ENCODE data around the gene PPARGC1A.

GRCh38 chr4:23881052-23881501 lies 8.8 kb downstream of the PPARGC1A start:
- TF ChIP-seq TAF1 (IDR thresholded peaks at IDR 0.05; ENCODE audit: borderline replicate concordance, low read depth, low read length), result no peak
- TF ChIP-seq CTCF (IDR thresholded peaks at IDR 0.05 in 2 of 3, conservative IDR thresholded peaks at IDR 0.05 in 1 of 3; ENCODE audit: control insufficient read depth in 2 of 3, extremely low read depth in 1 of 3, insufficient read depth in 1 of 3, low read depth in 3 of 3, low read length in 3 of 3), result no peak
- no peak for TF ChIP-seq USF1 (IDR thresholded peaks at IDR 0.05; ENCODE audit: borderline replicate concordance, extremely low read length, insufficient read depth, low read depth, low read length)
- TF ChIP-seq POLR2A (IDR thresholded peaks at IDR 0.05; ENCODE audit: low read depth, low read length), result no peak
- TF ChIP-seq ATF3 (IDR thresholded peaks at IDR 0.05; ENCODE audit: borderline replicate concordance, extremely low read depth, low read depth, low read length), result no peak
- no peak for TF ChIP-seq SP1 (IDR thresholded peaks at IDR 0.05; ENCODE audit: low read depth, low read length)
- TF ChIP-seq RBBP5 (conservative IDR thresholded peaks at IDR 0.05), result no peak
- no peak for TF ChIP-seq YY1 (IDR thresholded peaks at IDR 0.05; ENCODE audit: low read depth, low read length)
- TF ChIP-seq POLR2AphosphoS5 (IDR thresholded peaks at IDR 0.05; ENCODE audit: low read length), result no peak
- no peak for TF ChIP-seq RFX5 (IDR thresholded peaks at IDR 0.05; ENCODE audit: low read depth, low read length)
- no peak for TF ChIP-seq IRF3 (IDR thresholded peaks at IDR 0.05)
- no peak for TF ChIP-seq SMARCA5 (IDR thresholded peaks at IDR 0.05)
- no peak for TF ChIP-seq POLR2AphosphoS2 (IDR thresholded peaks at IDR 0.05; ENCODE audit: low read depth, low read length)
